SK-N-SH (cell line): ENCODE results near the gene DDX46. TPM values are rescaled to one million over a fixed set of nuclear protein-coding genes. Genes with fewer than 3 reads are reported as not detected.
"Not testable (repeated sequence)": the region's sequence is repeated elsewhere in the genome, so short reads cannot be mapped to it uniquely, and the experiment has no call there.

Source experiments
- CTCF ChIA-PET: fragments of 300-600, 350-600 bp; formaldehyde crosslinking; extraction: SDS; loops from one replicate; lab custom pipeline; 2021; lab: Yijun Ruan, JAX
- POLR2A ChIA-PET: fragments of 350-600 bp; sonication (Branson Sonifier 250); formaldehyde crosslinking; extraction: SDS; loops from one replicate; lab custom pipeline; 2020; ENCODE audit warnings: antibody characterized with exemption, inconsistent platforms; lab: Yijun Ruan, JAX
- DNase-seq: peaks from one replicate; pipeline ENCODE4 v3.0.0; 2012
- H2AFZ ChIP-seq: fragments of 200-600 bp; sonication (generic); 2 replicates; pipeline ENCODE4 v1.8.1; 2016; ENCODE audit warnings: antibody characterized with exemption, mild to moderate bottlenecking, low read depth
- H3F3A ChIP-seq: fragments of 200-600 bp; sonication (generic); replicated peaks from 2 replicates; pipeline ENCODE3; 2016; ENCODE audit warnings: antibody characterized with exemption, mild to moderate bottlenecking; ENCODE audit not compliant: insufficient read depth
- H3K27ac ChIP-seq, 2 experiments: fragments of 200-500 bp in 1 of 2; fragments of 200-600 bp in 1 of 2; sonication (Bioruptor generic) in 1 of 2; sonication (generic), shearing (Covaris generic) in 1 of 2; 2 replicates each; pipeline versions ENCODE4 v1.5.1 to v1.6.1; 2014 to 2016; ENCODE audit warnings: low read depth in 2 of 2, inconsistent platforms in 1 of 2, low read length in 1 of 2, mild to moderate bottlenecking in 1 of 2, mixed read lengths in 1 of 2
- H3K27me3 ChIP-seq: fragments of 200-600 bp; sonication (generic), shearing (Covaris generic); 2 replicates; pipeline ENCODE4 v1.6.1; 2016; ENCODE audit warnings: mixed run types; ENCODE audit not compliant: insufficient read depth
- H3K36me3 ChIP-seq, 2 experiments: fragments of 200-500 bp in 1 of 2; fragments of 200-600 bp in 1 of 2; sonication (Bioruptor generic) in 1 of 2; sonication (generic) in 1 of 2; replicated peaks in 1 of 2; 2 replicates each; pipeline versions ENCODE3 to v1.5.1; 2014 to 2016; ENCODE audit warnings: low read length in 1 of 2, mild to moderate bottlenecking in 1 of 2; ENCODE audit not compliant: insufficient read depth in 2 of 2, control insufficient read depth in 1 of 2
- H3K4me1 ChIP-seq, 2 experiments: fragments of 200-500 bp in 1 of 2; fragments of 200-600 bp in 1 of 2; sonication (Bioruptor generic) in 1 of 2; sonication (generic), shearing (Covaris generic) in 1 of 2; 2 replicates each; pipeline versions ENCODE4 v1.5.1 to v1.6.1; 2014 to 2016; ENCODE audit warnings: low read depth in 1 of 2, low read length in 1 of 2, mixed run types in 1 of 2; ENCODE audit not compliant: insufficient read depth in 2 of 2, control insufficient read depth in 1 of 2
- H3K4me2 ChIP-seq: fragments of 200-600 bp; sonication (generic), shearing (Covaris generic); 2 replicates; pipeline ENCODE4 v1.6.1; 2017; ENCODE audit warnings: mixed run types
- H3K4me3 ChIP-seq, 2 experiments: fragments of 200-500 bp in 1 of 2; fragments of 200-600 bp in 1 of 2; sonication (Bioruptor generic) in 1 of 2; sonication (generic), shearing (Covaris generic) in 1 of 2; 2 replicates each; pipeline versions ENCODE4 v1.5.1 to v1.8.1; 2014 to 2016; ENCODE audit warnings: low read depth in 2 of 2, inconsistent platforms in 1 of 2, low read length in 1 of 2, mild to moderate bottlenecking in 1 of 2, mixed read lengths in 1 of 2, moderate library complexity in 1 of 2
- H3K79me2 ChIP-seq: fragments of 200-600 bp; sonication (generic); 2 replicates; pipeline ENCODE4 v1.8.1; 2017; ENCODE audit warnings: mild to moderate bottlenecking; ENCODE audit not compliant: insufficient read depth
- H3K9ac ChIP-seq: fragments of 200-600 bp; sonication (generic); 2 replicates; pipeline ENCODE4 v1.6.1; 2017; ENCODE audit warnings: mixed run types
- H3K9me2 ChIP-seq: fragments of 200-600 bp; sonication (generic); 2 replicates; pipeline ENCODE4 v1.6.1; 2017; ENCODE audit warnings: mixed run types
- H3K9me3 ChIP-seq: fragments of 200-600 bp; sonication (generic); 2 replicates; pipeline ENCODE4 v1.6.1; 2017; ENCODE audit warnings: mixed run types, mild to moderate bottlenecking, moderate library complexity
- H4K20me1 ChIP-seq: fragments of 200-600 bp; sonication (generic); 2 replicates; pipeline ENCODE4 v1.6.1; 2017; ENCODE audit warnings: mild to moderate bottlenecking, mixed run types; ENCODE audit not compliant: insufficient read depth
- ELF1 ChIP-seq: IDR thresholded peaks from 2 replicates; pipeline ENCODE4 v1.4.0; 2012
- EP300 ChIP-seq, 2 experiments: IDR thresholded peaks; 2 replicates each; pipeline versions ENCODE4 v1.4.0 to v1.6.1; 2012; ENCODE audit warnings: borderline replicate concordance in 1 of 2, low read depth in 1 of 2, low read length in 1 of 2
- EZH2phosphoT487 ChIP-seq: fragments of 200-600 bp; sonication (generic); IDR thresholded peaks from 2 replicates; pipeline ENCODE4 v1.6.1; 2017; ENCODE audit warnings: low read depth, mixed run types, mild to moderate bottlenecking, antibody characterized with exemption, moderate library complexity, borderline replicate concordance
- FOXM1 ChIP-seq: IDR thresholded peaks from 2 replicates; pipeline ENCODE4 v1.4.0; 2012; ENCODE audit warnings: low read depth, mild to moderate bottlenecking
- GABPA ChIP-seq: IDR thresholded peaks from 2 replicates; pipeline ENCODE4 v1.4.0; 2012; ENCODE audit warnings: low read depth, mild to moderate bottlenecking
- JUND ChIP-seq: IDR thresholded peaks from 2 replicates; pipeline ENCODE4 v1.4.0; 2012
- RAD21 ChIP-seq: IDR thresholded peaks from 2 replicates; pipeline ENCODE4 v1.6.1; 2012; ENCODE audit warnings: mild to moderate bottlenecking, low read length
- RCOR1 ChIP-seq: fragments of 150-350 bp; IDR thresholded peaks from 2 replicates; pipeline ENCODE4 v1.6.1; 2017; ENCODE audit warnings: antibody characterized with exemption, low read length
- RFX5 ChIP-seq: IDR thresholded peaks from 2 replicates; pipeline ENCODE4 v1.6.1; 2012; ENCODE audit warnings: mild to moderate bottlenecking, improper control_type of control experiment, low read length
- RXRA ChIP-seq: IDR thresholded peaks from 2 replicates; pipeline ENCODE4 v1.4.0; 2012; ENCODE audit warnings: low read depth, mild to moderate bottlenecking, borderline replicate concordance
- TAF1 ChIP-seq: IDR thresholded peaks from 2 replicates; pipeline ENCODE4 v1.6.1; 2012; ENCODE audit warnings: low read depth, mild to moderate bottlenecking, low read length, moderate library complexity, borderline replicate concordance
- TEAD4 ChIP-seq: IDR thresholded peaks from 2 replicates; pipeline ENCODE4 v1.4.0; 2012; ENCODE audit warnings: mild to moderate bottlenecking, borderline replicate concordance; ENCODE audit not compliant: insufficient read depth
- USF1 ChIP-seq: IDR thresholded peaks from 2 replicates; pipeline ENCODE4 v1.4.0; 2012; ENCODE audit warnings: low read depth, borderline replicate concordance
- USF2 ChIP-seq: fragments of 150-350 bp; IDR thresholded peaks from 2 replicates; pipeline ENCODE4 v1.6.1; 2017; ENCODE audit warnings: antibody characterized with exemption, low read length, low read depth, borderline replicate concordance
- WGBS: methylation state at CpG from one replicate; pipeline ENCODE4 v1.1.6; 2017; ENCODE audit warnings: low lambda C conversion rate; 5-methylcytosine and 5-hydroxymethylcytosine counted together
- polyA plus RNA-seq, 3 experiments: library from polyadenylated mRNA; depleted of rRNA; stranded (reverse); fragments of >200 nt; gene quantifications; 2 replicates each; pipeline ENCODE4 v1.2.3, GENCODE V29; 2012
- TF ChIP-seq, protein P1 (sequence below): IDR thresholded peaks from 2 replicates; pipeline ENCODE4 v1.4.0; 2012; ENCODE audit warnings: low read depth, borderline replicate concordance

Gene DDX46
- polyA plus RNA-seq, 1 of the 3 experiments (the other 2 are of a cell fraction): 20.3 TPM

DNA sequence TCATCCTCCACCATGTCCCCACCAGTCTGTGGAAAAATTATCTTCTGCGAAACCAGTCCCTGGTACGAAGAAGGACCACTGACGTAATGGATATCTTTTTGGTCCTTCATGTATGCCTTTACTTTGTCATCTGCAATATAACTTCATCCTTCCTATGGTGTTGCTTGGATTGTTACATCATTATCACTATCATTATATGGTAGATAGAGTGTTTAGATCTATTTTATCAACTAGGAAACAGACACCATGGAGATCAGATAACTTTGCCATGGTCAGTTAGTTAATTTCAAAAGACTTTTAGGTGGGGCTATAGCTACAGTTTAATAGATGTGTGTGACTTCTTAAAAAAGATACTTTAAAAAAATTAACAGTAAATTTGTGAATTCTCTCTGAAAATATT is 44.0 kb upstream of the DDX46 start:
- Histone ChIP-seq H3K4me1 (no peaks in the 10 kb centered on the region), H3K9me2 (no peaks in the 10 kb centered on the region), H3K9ac (no peak overlapping the region), H3F3A (no peaks in the 10 kb centered on the region), H3K4me2 (no peak overlapping the region), H3K4me3 (no peak overlapping the region), H3K79me2 (no peaks in the 10 kb centered on the region), H3K36me3 (peaks cover 25 to 71% of the 10 kb centered on the region in 2 experiments), H4K20me1 (no peaks in the 10 kb centered on the region), H3K27me3 (no peaks in the 10 kb centered on the region), H2AFZ (no peak overlapping the region), H3K27ac (no peak overlapping the region), H3K9me3 (no peaks in the 10 kb centered on the region)
- ChIA-PET CTCF (interaction anchor here (1.3 kb wide), 1 partner anchor 190 kb away, joined by 3 read pairs; the partner anchor contains the start of gene PCBD2), POLR2A (no interaction called here)
- TF ChIP-seq EP300 (IDR thresholded peaks at IDR 0.05; ENCODE audit: borderline replicate concordance in 1 of 2, low read depth in 1 of 2, low read length in 1 of 2) (no peak), RCOR1 (no peak), USF2 (no peak), RXRA (no peak), GABPA (no peak), TEAD4 (no peak), FOXM1 (no peak), RFX5 (no peak), USF1 (no peak), RAD21 (no peak), ELF1 (no peak), EZH2phosphoT487 (no peak), TAF1 (no peak), JUND (no peak)
- TF ChIP-seq, protein P1, sequence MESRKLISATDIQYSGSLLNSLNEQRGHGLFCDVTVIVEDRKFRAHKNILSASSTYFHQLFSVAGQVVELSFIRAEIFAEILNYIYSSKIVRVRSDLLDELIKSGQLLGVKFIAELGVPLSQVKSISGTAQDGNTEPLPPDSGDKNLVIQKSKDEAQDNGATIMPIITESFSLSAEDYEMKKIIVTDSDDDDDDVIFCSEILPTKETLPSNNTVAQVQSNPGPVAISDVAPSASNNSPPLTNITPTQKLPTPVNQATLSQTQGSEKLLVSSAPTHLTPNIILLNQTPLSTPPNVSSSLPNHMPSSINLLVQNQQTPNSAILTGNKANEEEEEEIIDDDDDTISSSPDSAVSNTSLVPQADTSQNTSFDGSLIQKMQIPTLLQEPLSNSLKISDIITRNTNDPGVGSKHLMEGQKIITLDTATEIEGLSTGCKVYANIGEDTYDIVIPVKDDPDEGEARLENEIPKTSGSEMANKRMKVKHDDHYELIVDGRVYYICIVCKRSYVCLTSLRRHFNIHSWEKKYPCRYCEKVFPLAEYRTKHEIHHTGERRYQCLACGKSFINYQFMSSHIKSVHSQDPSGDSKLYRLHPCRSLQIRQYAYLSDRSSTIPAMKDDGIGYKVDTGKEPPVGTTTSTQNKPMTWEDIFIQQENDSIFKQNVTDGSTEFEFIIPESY: no peak
- no peak for DNase-seq
- WGBS: 98% methylated on average over 3 of the region's 3 CpGs

GRCh38 chr5:134715466-134715865 is 43.1 kb upstream of the DDX46 start:
- 94% methylated on average over 4 of the region's 4 CpGs for WGBS
- H3K9me2 ChIP-seq, H3K9ac ChIP-seq, H3K79me2 ChIP-seq, H3K27ac ChIP-seq, CTCF ChIA-PET, H3F3A ChIP-seq, H3K4me3 ChIP-seq, H2AFZ ChIP-seq, H3K27me3 ChIP-seq, H3K9me3 ChIP-seq, POLR2A ChIA-PET, DNase-seq, H3K4me2 ChIP-seq, H3K4me1 ChIP-seq, H4K20me1 ChIP-seq: not testable (repeated sequence)
- H3K36me3 ChIP-seq: peaks cover 24 to 70% of the 10 kb centered on the region in 2 experiments
